Umbilical cord (tissue), 2 donors: ENCODE data around the gene TEX36. TPM values are rescaled to one million over a fixed set of nuclear protein-coding genes. Genes with fewer than 3 reads are reported as not detected.
"Not testable (repeated sequence)": the region's sequence is repeated elsewhere in the genome, so short reads cannot be mapped to it uniquely, and the experiment has no call there.

Source experiments
- DNase-seq: peaks from one replicate; pipeline ENCODE4 v3.0.0-alpha.2; 2015; ENCODE audit warnings: low spot score
- total RNA-seq: library from RNA; depleted of rRNA; stranded (reverse); fragments of >200 nt; gene quantifications from one replicate; pipeline ENCODE4 v1.2.3, GENCODE V29; 2014; ENCODE audit warnings: low replicate concordance; ENCODE audit not compliant: insufficient read depth

The TEX36 gene
- total RNA-seq, 1 donor from 2014 or later, result not detected

DNA sequence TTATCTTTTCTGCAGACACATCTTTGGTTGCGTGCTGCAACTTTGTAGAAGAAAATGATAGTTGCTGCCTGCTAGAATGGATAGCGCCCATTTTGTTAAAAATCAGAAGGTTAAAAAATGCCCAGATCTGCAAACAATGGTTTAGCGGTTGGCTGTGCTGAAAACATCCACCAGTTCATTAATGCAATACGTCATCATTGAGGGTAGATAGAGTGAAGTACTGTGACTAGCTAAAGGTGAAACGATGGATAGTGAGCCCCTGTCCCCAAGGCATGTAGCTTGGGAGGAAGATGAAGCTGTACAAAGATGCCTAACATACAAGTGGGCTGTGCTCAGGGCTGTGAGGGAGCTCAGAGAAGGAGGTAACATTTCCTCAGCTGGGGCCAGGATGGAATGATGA lies 48.4 kb downstream of the TEX36 start:
- DNase-seq, result no peak

DNA sequence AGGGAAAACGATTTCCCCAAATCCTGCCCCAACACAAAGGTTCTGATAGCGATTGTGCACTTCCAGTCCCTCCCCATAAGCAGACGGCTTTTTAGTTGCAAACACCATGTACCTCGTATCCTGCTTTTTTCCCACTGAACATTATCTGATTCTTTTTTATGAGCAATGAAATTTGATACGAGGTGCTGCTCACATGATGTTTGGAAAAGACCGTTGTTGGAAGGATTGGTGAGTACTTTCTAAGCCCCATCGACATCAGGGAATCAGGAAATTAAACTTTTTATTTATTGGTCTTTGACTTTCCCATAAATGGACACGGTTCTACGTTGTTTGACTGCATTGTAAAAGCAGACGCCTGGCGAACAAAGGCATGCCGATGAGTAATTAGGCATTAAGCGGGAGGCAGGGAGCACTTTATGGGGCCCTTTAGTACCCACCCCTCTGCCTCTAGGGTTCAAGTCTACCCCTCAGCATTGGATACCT lies 49.4 kb downstream of the TEX36 start:
- DNase-seq, result peak; percentile 11

GRCh38 chr10:125631806-125632205 lies 51.2 kb downstream of the TEX36 start:
- no peak for DNase-seq

GRCh38 chr10:125629758-125630376 lies 53.1 kb downstream of the TEX36 start:
- peak; percentile 24 for DNase-seq

DNA sequence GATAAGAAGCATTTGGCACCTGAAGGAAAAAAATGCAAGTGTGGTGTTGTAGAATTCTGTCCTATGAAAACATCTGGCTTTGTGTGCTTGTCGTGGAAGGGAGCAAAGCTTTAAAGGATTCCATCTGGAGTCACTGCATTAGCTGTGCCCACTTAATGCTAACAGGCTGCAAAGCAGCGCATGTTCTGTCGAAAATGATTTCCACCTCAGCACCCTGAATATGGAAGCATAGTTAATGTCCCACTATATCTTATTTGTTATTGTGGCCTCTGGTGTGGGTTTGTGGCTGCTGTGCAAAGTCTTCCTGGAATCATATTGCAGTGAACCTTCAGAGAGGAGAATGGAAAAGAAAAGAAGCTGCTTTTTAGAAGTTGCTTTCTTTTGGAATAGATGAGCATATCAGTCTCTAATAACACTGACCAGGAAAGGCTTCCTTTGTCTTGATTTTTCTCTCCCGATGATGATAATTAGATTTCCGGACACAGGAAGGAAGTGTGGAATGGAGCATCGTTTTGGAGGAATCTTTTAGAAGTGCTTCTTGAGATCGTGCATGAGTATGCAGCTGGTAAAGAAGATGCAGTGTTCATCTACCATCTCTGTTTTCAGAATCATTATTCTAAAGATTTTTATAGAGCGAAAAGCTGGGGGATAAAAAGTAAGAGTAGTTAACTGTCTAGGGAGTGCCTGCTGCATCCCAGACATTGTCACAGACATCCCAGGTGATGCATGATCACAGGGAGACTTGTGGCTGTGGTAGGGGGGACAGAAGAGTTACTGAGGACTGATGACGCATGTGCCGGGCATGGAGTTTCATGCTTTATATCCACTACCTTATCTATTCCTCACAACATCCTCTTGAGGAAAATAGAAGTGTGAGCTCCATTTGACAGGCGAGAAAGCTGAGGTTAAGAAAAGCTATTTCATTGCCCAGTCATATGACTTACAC lies 54.6 kb downstream of the TEX36 start:
- DNase-seq, result no peak

GRCh38 chr10:125627646-125628045 lies 55.3 kb downstream of the TEX36 start:
- DNase-seq, result no peak

DNA sequence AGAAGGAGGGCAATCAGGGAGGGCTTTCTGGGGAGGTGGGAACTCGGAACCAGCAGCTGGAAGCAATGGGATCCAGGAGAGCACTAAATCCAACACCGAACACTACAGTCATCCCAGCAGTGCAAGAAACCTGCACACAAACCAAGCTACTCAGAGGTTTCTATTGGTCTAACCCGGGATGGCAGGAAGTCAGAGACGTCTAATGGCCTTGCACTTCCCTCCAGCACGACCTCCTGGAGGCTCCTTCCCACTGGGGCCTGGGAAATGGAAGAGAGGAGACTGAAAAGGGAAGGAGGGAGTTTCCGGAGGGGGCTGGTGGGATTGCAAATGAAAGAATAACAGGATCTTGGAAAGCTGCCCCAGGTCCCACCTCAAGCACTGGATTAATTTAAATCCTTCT lies 56.3 kb downstream of the TEX36 start:
- no peak for DNase-seq

DNA sequence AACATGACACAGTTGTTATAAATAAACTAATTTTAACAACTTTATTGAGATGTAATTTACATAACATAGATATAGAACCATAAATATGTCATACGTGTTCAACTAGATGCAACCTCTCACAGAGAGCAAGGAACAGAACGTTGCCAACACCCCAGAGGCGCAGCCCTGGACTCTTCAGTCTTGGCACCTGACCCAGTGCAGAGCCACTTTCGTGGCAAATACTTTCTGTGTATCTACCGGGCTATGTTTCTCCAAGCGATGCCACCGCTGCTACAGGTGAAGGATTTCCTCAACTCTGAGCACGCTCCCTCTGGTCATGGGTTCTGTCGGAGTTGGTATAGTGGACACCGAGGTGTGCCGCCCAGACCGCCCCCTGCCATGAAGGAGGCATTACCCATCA lies 57.4 kb downstream of the TEX36 start:
- no peak for DNase-seq

DNA sequence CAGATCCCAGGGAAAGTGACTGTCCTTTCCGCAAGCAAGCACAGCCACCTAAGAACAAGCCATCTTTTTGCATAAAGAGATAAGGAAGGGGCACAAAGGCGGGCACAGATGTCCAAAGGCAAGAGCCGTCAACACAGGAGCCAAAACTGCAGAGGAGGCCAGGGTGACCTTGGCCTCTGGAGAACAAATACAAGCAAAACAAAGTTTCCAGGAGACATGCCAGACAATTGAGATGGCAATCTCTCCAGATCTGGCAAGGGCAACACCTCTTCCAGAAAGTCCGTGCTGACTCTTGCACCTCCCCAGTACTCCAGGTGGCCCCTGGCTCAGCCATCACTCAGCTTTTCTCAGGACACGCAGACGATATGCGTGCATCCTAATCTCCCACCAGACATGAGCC lies 58.2 kb downstream of the TEX36 start:
- no peak for DNase-seq

DNA sequence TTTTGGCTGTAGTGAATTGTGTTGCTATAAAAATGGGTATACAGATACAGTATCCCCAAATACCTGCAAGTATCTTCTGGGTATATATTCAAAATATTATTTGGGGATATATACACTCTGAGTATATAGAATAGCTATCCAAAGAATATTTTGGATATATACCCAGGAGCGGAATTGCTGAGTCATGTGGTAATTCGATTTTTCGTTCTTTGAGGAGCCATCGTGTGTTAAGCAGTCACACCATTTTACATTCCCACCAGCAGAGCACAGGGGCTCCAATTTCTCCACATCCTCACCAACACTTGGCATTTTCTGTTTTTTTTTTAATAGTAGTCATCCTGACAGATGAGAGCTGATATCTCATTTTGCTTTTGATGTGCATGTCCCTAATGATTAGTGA lies 61.9 kb downstream of the TEX36 start:
- no peak for DNase-seq

DNA sequence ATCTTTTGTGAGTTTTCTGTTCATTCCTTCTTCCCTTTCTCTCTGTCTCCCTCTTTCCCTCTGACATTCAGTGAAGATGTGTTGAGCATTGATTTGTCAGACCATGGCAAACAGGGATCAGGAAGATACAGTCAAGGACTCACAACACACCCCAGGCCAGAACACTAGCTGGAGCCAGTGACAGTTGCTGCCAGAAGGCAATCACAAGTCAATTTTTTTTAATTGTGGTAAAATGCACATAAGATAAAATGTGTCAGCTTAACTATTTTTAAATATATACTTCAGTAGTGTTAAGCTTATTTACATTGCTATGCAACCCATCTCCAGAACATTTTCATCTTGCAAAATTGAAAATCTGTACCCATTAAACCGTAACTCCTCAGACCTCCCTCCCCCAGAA lies 62.6 kb downstream of the TEX36 start:
- no peak for DNase-seq

DNA sequence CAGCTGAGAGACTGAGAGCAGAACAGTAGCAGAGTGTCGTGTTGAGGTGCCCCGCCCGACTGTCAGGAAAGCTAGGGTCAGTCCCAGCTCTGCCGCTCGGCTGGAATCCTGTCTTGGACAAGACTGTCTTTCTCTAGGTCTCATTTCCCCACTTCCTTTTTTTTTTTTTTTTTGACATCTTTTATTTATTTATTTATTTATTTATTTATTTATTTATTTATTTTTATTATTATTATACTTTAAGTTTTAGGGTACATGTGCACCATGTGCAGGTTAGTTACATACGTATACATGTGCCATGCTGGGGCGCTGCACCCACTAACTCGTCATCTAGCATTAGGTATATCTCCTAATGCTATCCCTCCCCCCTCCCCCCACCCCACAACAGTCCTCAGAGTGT lies 69.9 kb downstream of the TEX36 start:
- not testable (repeated sequence) for DNase-seq

DNA sequence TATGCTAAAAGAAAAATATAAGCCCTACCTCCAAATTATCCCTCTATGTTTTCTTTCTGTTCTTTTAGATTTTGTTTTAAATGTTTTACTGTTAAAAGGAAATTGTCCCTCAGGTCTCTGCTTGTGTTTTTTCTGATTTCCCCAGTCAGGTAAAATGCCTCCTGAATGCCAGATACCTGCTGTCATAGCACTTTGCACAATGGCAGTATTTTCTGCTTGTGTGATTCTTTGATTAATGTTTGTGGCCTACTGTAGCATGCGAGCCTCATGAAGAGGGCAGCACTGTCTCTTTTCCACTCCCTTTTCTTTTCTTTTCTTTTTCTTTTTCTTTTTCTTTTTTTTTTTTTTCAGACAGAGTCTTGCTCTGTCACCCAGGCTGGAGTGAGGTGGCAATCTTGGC lies 71.2 kb downstream of the TEX36 start:
- no peak for DNase-seq

DNA sequence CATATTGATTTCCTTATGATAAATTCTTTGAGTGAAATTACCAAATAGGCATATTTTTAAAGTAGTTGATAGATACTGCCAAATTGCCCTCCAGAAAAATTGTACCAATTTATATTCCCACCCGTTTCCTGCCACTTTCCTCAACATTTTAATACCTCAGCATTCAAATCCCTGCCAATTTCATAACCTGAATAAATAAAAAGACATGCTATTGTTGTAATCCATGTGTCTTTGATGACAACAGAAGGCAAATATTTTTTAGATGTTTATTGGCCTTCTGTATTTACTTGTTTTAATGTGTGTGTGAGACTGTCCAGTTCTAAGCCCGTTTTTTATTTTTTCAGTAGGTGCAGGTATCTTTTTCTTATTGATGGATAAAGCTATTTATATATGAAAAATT lies 71.7 kb downstream of the TEX36 start:
- no peak for DNase-seq

- DNase-seq, result no peak
Observed at GRCh38 chr10:125609859-125610258, 73.1 kb downstream of the TEX36 start.

- DNase-seq, result no peak
Observed at GRCh38 chr10:125608474-125608873, 74.5 kb downstream of the TEX36 start.

DNA sequence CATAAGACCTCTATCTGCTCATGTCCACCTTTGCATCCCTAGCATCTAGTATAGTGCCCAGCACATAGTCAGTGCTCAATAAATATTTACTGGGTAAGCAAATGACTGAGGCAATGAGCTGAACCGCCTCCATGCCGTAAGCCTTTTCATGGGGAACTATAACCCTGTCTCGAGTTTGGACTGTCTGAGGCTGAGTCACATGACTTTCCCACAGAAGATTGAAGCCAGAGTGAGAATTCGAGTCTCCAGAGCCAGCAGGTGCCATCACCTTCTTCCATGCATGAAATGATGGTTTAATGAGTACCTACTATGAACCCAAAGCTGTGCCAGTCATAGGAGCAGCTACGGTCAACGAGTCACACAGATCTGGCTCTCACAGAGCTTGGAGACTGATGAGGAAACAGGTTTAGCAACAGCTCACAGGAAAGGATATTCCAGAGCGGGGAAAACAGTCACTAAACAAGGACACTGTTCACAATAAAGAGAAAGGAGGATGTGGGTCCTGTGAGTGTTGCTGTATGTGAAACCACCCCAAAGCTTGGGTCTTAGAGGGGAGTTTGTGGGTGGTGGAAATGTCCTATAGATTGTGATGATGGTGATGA lies 75.2 kb downstream of the TEX36 start:
- DNase-seq, result no peak

GRCh38 chr10:125606414-125607010 lies 76.5 kb downstream of the TEX36 start:
- DNase-seq, result no peak
